Eye (tissue), 1 donor: Measurements from ENCODE around the gene PSMB7.

Experiments used
- DNase-seq: peaks from one replicate; pipeline ENCODE4 v3.0.0-alpha.2; 2015

Gene PSMB7

GRCh38 chr9:124377551-124378406 is 37.5 kb downstream of the PSMB7 start:
- DNase-seq, result no peak

- DNase-seq, result no peak
Measured at GRCh38 chr9:124376329-124376728, 38.9 kb downstream of the PSMB7 start.

GRCh38 chr9:124375726-124376125 is 39.5 kb downstream of the PSMB7 start:
- DNase-seq, result no peak

GRCh38 chr9:124373851-124374250 is 41.4 kb downstream of the PSMB7 start:
- DNase-seq, result no peak

- no peak for DNase-seq
Measured at GRCh38 chr9:124373386-124373785, 41.9 kb downstream of the PSMB7 start.

GRCh38 chr9:124372038-124372437 is 43.2 kb downstream of the PSMB7 start:
- DNase-seq, result no peak

- no peak for DNase-seq
Measured at GRCh38 chr9:124370896-124371582, 44.2 kb downstream of the PSMB7 start.

GRCh38 chr9:124369231-124369797 is 45.9 kb downstream of the PSMB7 start:
- DNase-seq, result no peak

GRCh38 chr9:124368692-124369091 is 46.5 kb downstream of the PSMB7 start:
- no peak for DNase-seq

GRCh38 chr9:124366476-124367220 is 48.6 kb downstream of the PSMB7 start:
- DNase-seq, result no peak

GRCh38 chr9:124365036-124365435 is 50.2 kb downstream of the PSMB7 start:
- DNase-seq, result no peak

GRCh38 chr9:124364141-124364540 is 51.1 kb downstream of the PSMB7 start:
- DNase-seq, result no peak

- no peak for DNase-seq
Measured at GRCh38 chr9:124363326-124364096, 51.7 kb downstream of the PSMB7 start.

- peak; percentile 65 for DNase-seq
Measured at GRCh38 chr9:124361128-124361527, 54.1 kb downstream of the PSMB7 start.

GRCh38 chr9:124359855-124360678 is 55.2 kb downstream of the PSMB7 start:
- no peak for DNase-seq

GRCh38 chr9:124359426-124359825 is 55.8 kb downstream of the PSMB7 start:
- DNase-seq, result no peak

- DNase-seq, result no peak
Measured at GRCh38 chr9:124358631-124359030, 56.6 kb downstream of the PSMB7 start.

- DNase-seq, result no peak
Measured at GRCh38 chr9:124357721-124358361, 57.4 kb downstream of the PSMB7 start.

- no peak for DNase-seq
Measured at GRCh38 chr9:124356745-124357390, 58.4 kb downstream of the PSMB7 start.
